ENCODE results near the gene PCSK4. TPM values are rescaled to one million over a fixed set of nuclear protein-coding genes. Genes with fewer than 3 reads are reported as not detected.
A peak's percentile ranks its signal among the peaks of the same experiment; 100 is the strongest.

The PCSK4 gene
- total RNA-seq, 1 donor from 2014 or later: 1.5 TPM

DNA sequence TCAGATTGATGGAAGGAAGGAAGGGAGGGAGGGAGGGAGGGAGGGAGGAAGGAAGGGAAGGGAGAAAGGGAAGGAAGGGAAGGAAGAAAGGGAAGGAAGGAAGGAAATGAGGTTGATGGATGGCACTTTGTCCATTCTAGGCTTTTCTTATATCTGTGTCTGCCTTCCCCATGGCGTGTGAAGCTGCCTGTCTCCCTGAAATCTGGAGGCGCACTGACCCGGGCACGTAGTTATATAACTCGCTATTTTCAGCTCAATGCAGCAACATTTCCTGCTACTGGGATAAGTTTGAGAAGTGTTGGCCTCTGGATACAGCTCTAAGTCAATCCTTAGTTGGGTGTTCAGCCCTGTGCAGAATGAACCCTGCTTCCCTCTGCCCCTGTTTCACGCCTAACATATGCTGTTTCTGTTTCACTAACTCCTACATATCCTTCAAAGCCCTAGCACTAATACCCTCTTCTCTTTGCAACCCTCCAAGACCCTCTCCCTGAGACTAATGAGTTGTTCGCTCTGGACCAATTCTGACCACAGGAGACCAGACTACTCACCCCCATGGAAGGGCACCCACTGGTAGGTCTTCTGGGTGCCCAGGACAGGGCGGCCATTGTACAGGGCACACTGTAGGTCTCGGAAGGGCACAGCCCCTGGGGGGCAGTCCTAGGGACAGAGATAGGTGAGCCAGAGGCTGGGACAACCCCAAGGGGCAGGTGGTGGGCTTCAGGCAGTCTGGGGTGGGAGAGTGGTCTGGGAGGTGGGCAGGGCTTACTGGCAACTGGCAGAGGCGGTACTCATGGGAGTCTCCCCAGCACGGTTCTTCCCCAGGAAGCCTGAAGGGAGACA lies 19.7 kb upstream of the PCSK4 start:
- H3K36me3 ChIP-seq: no peaks in the 10 kb centered on the region
- no peaks in the 10 kb centered on the region for H3K27me3 ChIP-seq
- H3K27ac ChIP-seq: peak overlapping the region in 1 of 2 donors; percentile 38
- intact Hi-C loops (cut with DNase I): loop anchor here (5.0 kb wide), 1 partner anchor 73 kb away; the partner anchor contains the start of gene RPS15
- peaks cover 9 to 11% of the 10 kb centered on the region in 2 donors for H3K4me1 ChIP-seq
- TF ChIP-seq, protein P1, sequence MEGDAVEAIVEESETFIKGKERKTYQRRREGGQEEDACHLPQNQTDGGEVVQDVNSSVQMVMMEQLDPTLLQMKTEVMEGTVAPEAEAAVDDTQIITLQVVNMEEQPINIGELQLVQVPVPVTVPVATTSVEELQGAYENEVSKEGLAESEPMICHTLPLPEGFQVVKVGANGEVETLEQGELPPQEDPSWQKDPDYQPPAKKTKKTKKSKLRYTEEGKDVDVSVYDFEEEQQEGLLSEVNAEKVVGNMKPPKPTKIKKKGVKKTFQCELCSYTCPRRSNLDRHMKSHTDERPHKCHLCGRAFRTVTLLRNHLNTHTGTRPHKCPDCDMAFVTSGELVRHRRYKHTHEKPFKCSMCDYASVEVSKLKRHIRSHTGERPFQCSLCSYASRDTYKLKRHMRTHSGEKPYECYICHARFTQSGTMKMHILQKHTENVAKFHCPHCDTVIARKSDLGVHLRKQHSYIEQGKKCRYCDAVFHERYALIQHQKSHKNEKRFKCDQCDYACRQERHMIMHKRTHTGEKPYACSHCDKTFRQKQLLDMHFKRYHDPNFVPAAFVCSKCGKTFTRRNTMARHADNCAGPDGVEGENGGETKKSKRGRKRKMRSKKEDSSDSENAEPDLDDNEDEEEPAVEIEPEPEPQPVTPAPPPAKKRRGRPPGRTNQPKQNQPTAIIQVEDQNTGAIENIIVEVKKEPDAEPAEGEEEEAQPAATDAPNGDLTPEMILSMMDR (IDR thresholded peaks at IDR 0.05): no peak
- no peak overlapping the region for H3K4me3 ChIP-seq
- H3K9me3 ChIP-seq: no peaks in the 10 kb centered on the region
- DNase-seq (ENCODE audit: low spot score in 2 of 2): no peak

DNA sequence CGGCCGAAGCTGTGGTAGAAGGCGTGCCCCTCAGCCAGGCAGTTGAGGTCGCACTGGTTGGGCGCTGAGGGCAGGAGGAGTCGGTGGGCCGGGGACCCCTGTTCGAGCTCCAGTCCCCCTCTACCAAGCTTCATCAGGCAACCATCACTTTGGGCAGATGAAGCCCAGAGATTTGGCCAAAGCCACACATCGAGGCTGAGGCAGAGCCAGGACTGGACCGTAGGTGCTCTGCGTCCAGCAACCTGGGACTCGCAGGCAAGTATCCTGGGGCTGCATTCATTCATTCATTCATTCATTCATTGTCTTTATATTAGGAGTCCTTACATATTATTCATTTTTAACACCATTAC lies 18.3 kb upstream of the PCSK4 start:
- Histone ChIP-seq H3K36me3 (no peaks in the 10 kb centered on the region), H3K9me3 (no peaks in the 10 kb centered on the region), H3K27ac (peak overlapping the region in 1 of 2 donors; percentile 96), H3K27me3 (peaks cover 7% of the 10 kb centered on the region), H3K4me3 (peak overlapping the region; percentile 14 to 66), H3K4me1 (peaks cover 9 to 11% of the 10 kb centered on the region in 2 donors)
- TF ChIP-seq, protein P1 (IDR thresholded peaks at IDR 0.05): no peak
- no peak for DNase-seq (ENCODE audit: low spot score in 2 of 2)
- intact Hi-C loops (cut with DNase I): loop anchor here (1.0 kb wide), 1 partner anchor 29 kb away; the partner anchor contains the start of gene C19orf25

DNA sequence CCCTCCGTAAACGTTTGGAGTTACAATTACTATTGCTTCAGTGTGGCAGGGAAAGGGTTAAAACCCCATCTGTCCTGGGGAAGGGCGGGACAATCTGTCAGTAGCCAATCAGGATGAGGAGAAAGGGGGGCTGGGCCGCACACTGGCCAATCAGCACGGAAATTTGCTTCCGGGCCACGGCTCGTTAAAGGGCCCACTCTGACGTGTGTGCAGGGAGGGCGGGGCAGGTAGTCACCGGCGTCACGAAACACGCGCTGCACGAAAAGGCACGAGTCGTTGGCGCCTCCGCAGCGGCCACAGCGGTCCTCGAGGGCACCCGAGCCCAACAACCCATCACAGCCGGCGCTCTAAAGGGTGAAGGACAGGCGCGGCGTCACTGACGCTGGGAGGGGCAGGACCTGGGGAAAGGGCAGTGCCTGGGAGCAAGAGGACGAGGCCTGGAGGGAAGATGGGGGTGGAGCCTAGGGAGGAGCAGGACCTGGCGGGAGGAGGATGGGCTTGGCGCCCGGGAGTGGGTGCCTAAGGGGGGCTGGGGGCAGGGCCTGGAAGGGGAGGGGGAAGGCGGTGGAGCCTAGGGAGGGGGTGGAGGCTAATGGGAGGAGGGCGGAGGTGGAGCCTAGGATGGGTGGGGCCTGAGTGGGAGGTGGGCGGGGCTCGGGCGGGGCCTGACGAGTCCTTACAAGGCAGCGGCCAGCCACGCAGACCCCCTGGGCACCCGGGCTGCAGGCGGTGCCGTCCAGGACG lies 17.8 kb upstream of the PCSK4 start:
- intact Hi-C loops (cut with DNase I): loop anchor here (1.0 kb wide), 2 partner anchors 18 to 29 kb away; partner anchors contain the start of genes C19orf25 and PCSK4
- peak overlapping the region; percentile 14 to 66 for H3K4me3 ChIP-seq
- H3K36me3 ChIP-seq: no peaks in the 10 kb centered on the region
- DNase-seq (ENCODE audit: low spot score in 2 of 2): peak; percentile 70 to 95
- peaks cover 12% of the 10 kb centered on the region for H3K27me3 ChIP-seq
- H3K4me1 ChIP-seq: peaks cover 6 to 15% of the 10 kb centered on the region in 2 donors
- TF ChIP-seq, protein P1 (IDR thresholded peaks at IDR 0.05): no peak
- peak overlapping the region; percentile 83 to 96 for H3K27ac ChIP-seq
- H3K9me3 ChIP-seq: no peaks in the 10 kb centered on the region

DNA sequence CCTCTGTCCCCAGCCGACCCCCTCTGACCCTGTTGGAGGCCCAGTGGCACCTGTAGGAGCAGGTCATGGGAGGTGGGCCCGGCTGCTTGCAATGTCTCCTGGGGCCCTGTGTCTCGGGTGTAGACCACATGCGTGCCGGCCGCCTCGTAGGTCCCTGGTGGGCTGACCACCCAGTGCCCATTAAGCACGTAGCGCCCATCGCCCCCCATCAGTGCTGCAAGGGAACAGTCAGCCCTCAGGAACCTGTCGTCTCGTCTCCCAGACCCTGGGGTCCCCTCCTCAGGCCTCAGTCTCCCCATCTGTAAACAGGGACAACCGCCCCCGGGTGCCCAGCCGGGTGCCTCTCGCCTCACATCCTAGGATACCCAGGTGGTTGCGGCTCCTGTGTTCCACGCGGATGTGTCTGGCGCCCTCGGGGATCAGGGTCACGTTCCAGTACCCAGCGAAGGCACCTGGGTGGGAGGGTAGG lies 17.1 kb upstream of the PCSK4 start:
- DNase-seq (ENCODE audit: low spot score in 2 of 2): no peak
- H3K9me3 ChIP-seq: no peaks in the 10 kb centered on the region
- peak overlapping the region; percentile 83 to 96 for H3K27ac ChIP-seq
- H3K36me3 ChIP-seq: no peaks in the 10 kb centered on the region
- peak overlapping the region in 1 of 2 donors; percentile 66 for H3K4me3 ChIP-seq
- intact Hi-C loops (cut with DNase I): loop anchor here (1.0 kb wide), 1 partner anchor 17 kb away; the partner anchor contains the start of gene PCSK4
- H3K27me3 ChIP-seq: peaks cover 13% of the 10 kb centered on the region
- TF ChIP-seq, protein P1 (IDR thresholded peaks at IDR 0.05): no peak
- H3K4me1 ChIP-seq: peaks cover 0 to 13% of the 10 kb centered on the region in 2 donors

DNA sequence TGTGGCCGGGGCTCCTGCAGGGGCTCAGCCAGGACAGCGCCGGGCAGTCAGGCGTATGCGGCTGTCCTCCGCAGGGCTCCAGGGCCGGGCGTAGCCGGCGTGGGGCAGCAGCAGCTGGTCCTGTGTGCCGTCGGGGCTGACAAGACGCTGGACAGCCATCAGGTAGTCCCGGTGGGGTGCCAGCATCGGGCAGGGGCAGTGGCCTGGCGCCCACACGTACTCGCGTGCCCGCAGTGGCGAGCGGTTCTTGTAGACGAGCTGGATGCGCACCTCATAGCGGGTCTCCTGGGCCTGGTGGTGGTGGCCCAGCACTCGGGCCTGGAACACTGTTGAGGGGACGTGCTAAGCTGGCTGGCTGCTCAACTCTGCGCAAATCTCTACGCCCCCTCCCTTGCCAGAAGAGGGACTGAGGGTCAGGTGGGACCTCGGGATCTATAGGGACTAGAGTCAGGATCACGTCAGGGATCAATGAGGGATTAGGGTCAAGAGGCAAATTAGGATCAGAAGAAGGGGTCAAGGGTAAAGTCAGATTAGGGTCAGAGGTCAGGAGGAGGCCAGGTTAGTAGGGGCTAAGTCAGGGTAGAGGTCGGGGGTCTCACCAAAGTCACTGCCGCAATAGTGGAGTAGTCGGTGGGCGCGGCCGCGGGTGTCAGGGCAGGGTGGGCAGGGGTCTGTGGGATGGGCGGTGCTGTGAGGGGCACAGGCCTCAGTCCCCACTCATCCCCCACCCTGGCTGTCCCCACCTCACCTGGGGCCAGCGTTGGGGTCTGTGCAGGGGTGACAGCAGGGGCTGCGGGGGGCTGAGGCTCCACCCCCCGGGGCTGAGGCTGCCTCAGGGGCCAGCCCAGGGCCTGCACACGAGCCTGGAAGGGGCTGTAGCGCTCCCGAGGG lies 16.1 kb upstream of the PCSK4 start:
- Histone ChIP-seq H3K27ac (no peak overlapping the region), H3K4me3 (no peak overlapping the region), H3K9me3 (no peaks in the 10 kb centered on the region), H3K27me3 (peaks cover 13% of the 10 kb centered on the region), H3K4me1 (peaks cover 0 to 13% of the 10 kb centered on the region in 2 donors), H3K36me3 (no peaks in the 10 kb centered on the region)
- intact Hi-C loops (cut with DNase I): no loop called here
- DNase-seq (ENCODE audit: low spot score in 2 of 2): no peak
- TF ChIP-seq, protein P1 (IDR thresholded peaks at IDR 0.05): no peak

Data from ascending aorta (tissue), 2 donors.